ENCODE measurements around the gene SLC19A1.

SLC19A1 gene

GRCh38 chr21:45584786-45585185, 42.5 kb upstream of the SLC19A1 start:
- no peak for DNase-seq
- no peak overlapping the region for H3K4me2 ChIP-seq (ENCODE audit: low read length, poor library complexity, severe bottlenecking)
- peaks cover 5% of the 10 kb centered on the region for H3K4me1 ChIP-seq (ENCODE audit: control insufficient read depth, insufficient read depth, low read depth, low read length)
- H2BK12ac ChIP-seq (ENCODE audit: low read length in 2 of 2): no peak overlapping the region
- no peak overlapping the region for H2AK5ac ChIP-seq (ENCODE audit: low read length, severe bottlenecking)
- H3K9me3 ChIP-seq (ENCODE audit: control insufficient read depth, low read length): peaks cover 60% of the 10 kb centered on the region
- no peak overlapping the region for H2BK5ac ChIP-seq (ENCODE audit: low read depth, low read length, poor library complexity, severe bottlenecking)
- no peak overlapping the region for H3K9ac ChIP-seq (ENCODE audit: low read length)
- H2BK15ac ChIP-seq (ENCODE audit: low read depth, poor library complexity, severe bottlenecking): no peak overlapping the region
- H3K79me1 ChIP-seq (replicated peaks; ENCODE audit: low read length, poor library complexity, severe bottlenecking): no peaks in the 10 kb centered on the region
- 71% methylated on average over 3 of the region's 4 CpGs for WGBS
- no peak overlapping the region for H2BK120ac ChIP-seq (ENCODE audit: low read depth, low read length)
- no peak overlapping the region for H3K4ac ChIP-seq (ENCODE audit: low read depth in 1 of 2, low read length in 2 of 2)
- H3K23ac ChIP-seq (ENCODE audit: low read length in 2 of 2): no peak overlapping the region
- no peak overlapping the region for H3K4me3 ChIP-seq (ENCODE audit: insufficient read depth in 1 of 2, low read depth in 1 of 2, low read length in 2 of 2)
- no peaks in the 10 kb centered on the region for H3K36me3 ChIP-seq (ENCODE audit: control insufficient read depth in 1 of 2, insufficient read depth in 2 of 2, low read depth in 1 of 2, low read length in 2 of 2)
- H3K18ac ChIP-seq (ENCODE audit: low read depth in 1 of 2, low read length in 2 of 2): no peak overlapping the region
- H3K27me3 ChIP-seq (ENCODE audit: control insufficient read depth in 1 of 2, insufficient read depth in 1 of 2, low read length in 2 of 2): peaks cover 12 to 77% of the 10 kb centered on the region in 2 experiments
- H3K27ac ChIP-seq (ENCODE audit: low read length, poor library complexity, severe bottlenecking): no peak overlapping the region
- no peak overlapping the region for H4K8ac ChIP-seq (ENCODE audit: low read length)
- no peak overlapping the region for H2AFZ ChIP-seq (ENCODE audit: low read depth, low read length)
- H4K91ac ChIP-seq (ENCODE audit: low read length): no peak overlapping the region
- H3K14ac ChIP-seq (ENCODE audit: low read length in 2 of 2): no peak overlapping the region

GRCh38 chr21:45583831-45584509, 41.7 kb upstream of the SLC19A1 start:
- Histone ChIP-seq H3K4me1 (ENCODE audit: control insufficient read depth, insufficient read depth, low read depth, low read length) (peaks cover 5% of the 10 kb centered on the region), H2BK5ac (ENCODE audit: low read depth, low read length, poor library complexity, severe bottlenecking) (no peak overlapping the region), H4K8ac (ENCODE audit: low read length) (no peak overlapping the region), H3K18ac (ENCODE audit: low read depth in 1 of 2, low read length in 2 of 2) (no peak overlapping the region), H3K9me3 (ENCODE audit: control insufficient read depth, low read length) (peaks cover 59% of the 10 kb centered on the region), H3K36me3 (ENCODE audit: control insufficient read depth in 1 of 2, insufficient read depth in 2 of 2, low read depth in 1 of 2, low read length in 2 of 2) (no peaks in the 10 kb centered on the region), H4K91ac (ENCODE audit: low read length) (no peak overlapping the region), H2BK12ac (ENCODE audit: low read length in 2 of 2) (no peak overlapping the region), H3K23ac (ENCODE audit: low read length in 2 of 2) (no peak overlapping the region), H3K14ac (ENCODE audit: low read length in 2 of 2) (no peak overlapping the region), H3K4me2 (ENCODE audit: low read length, poor library complexity, severe bottlenecking) (no peak overlapping the region), H3K9ac (ENCODE audit: low read length) (no peak overlapping the region), H3K27ac (ENCODE audit: low read length, poor library complexity, severe bottlenecking) (no peak overlapping the region), H2BK15ac (ENCODE audit: low read depth, poor library complexity, severe bottlenecking) (no peak overlapping the region), H2AFZ (ENCODE audit: low read depth, low read length) (no peak overlapping the region), H3K4ac (ENCODE audit: low read depth in 1 of 2, low read length in 2 of 2) (no peak overlapping the region), H3K4me3 (ENCODE audit: insufficient read depth in 1 of 2, low read depth in 1 of 2, low read length in 2 of 2) (no peak overlapping the region), H2AK5ac (ENCODE audit: low read length, severe bottlenecking) (no peak overlapping the region), H2BK120ac (ENCODE audit: low read depth, low read length) (no peak overlapping the region), H3K27me3 (ENCODE audit: control insufficient read depth in 1 of 2, insufficient read depth in 1 of 2, low read length in 2 of 2) (peaks cover 11 to 69% of the 10 kb centered on the region in 2 experiments), H3K79me1 (replicated peaks; ENCODE audit: low read length, poor library complexity, severe bottlenecking) (no peaks in the 10 kb centered on the region)
- WGBS: 77% methylated on average over 10 of the region's 10 CpGs
- no peak for DNase-seq

- H3K36me3 ChIP-seq (ENCODE audit: control insufficient read depth in 1 of 2, insufficient read depth in 2 of 2, low read depth in 1 of 2, low read length in 2 of 2): no peaks in the 10 kb centered on the region
- no peak overlapping the region for H3K4ac ChIP-seq (ENCODE audit: low read depth in 1 of 2, low read length in 2 of 2)
- WGBS: 79% methylated on average over 5 of the region's 5 CpGs
Measured at GRCh38 chr21:45582128-45582527, 39.9 kb upstream of the SLC19A1 start.

GRCh38 chr21:45581322-45581712, 39.1 kb upstream of the SLC19A1 start:
- Histone ChIP-seq H3K9me3 (ENCODE audit: control insufficient read depth, low read length) (peaks cover 35% of the 10 kb centered on the region), H3K4me1 (ENCODE audit: control insufficient read depth, insufficient read depth, low read depth, low read length) (peaks cover 6% of the 10 kb centered on the region), H2BK5ac (ENCODE audit: low read depth, low read length, poor library complexity, severe bottlenecking) (no peak overlapping the region), H4K8ac (ENCODE audit: low read length) (no peak overlapping the region), H3K18ac (ENCODE audit: low read depth in 1 of 2, low read length in 2 of 2) (no peak overlapping the region), H3K79me1 (replicated peaks; ENCODE audit: low read length, poor library complexity, severe bottlenecking) (no peaks in the 10 kb centered on the region), H2AFZ (ENCODE audit: low read depth, low read length) (no peak overlapping the region), H3K23ac (ENCODE audit: low read length in 2 of 2) (no peak overlapping the region), H3K27ac (ENCODE audit: low read length, poor library complexity, severe bottlenecking) (no peak overlapping the region), H2BK15ac (ENCODE audit: low read depth, poor library complexity, severe bottlenecking) (no peak overlapping the region), H2BK12ac (ENCODE audit: low read length in 2 of 2) (no peak overlapping the region), H2AK5ac (ENCODE audit: low read length, severe bottlenecking) (no peak overlapping the region), H3K9ac (ENCODE audit: low read length) (no peak overlapping the region), H2BK120ac (ENCODE audit: low read depth, low read length) (no peak overlapping the region), H3K4ac (ENCODE audit: low read depth in 1 of 2, low read length in 2 of 2) (no peak overlapping the region), H3K4me2 (ENCODE audit: low read length, poor library complexity, severe bottlenecking) (no peak overlapping the region), H4K91ac (ENCODE audit: low read length) (no peak overlapping the region), H3K36me3 (ENCODE audit: control insufficient read depth in 1 of 2, insufficient read depth in 2 of 2, low read depth in 1 of 2, low read length in 2 of 2) (no peaks in the 10 kb centered on the region), H3K27me3 (ENCODE audit: control insufficient read depth in 1 of 2, insufficient read depth in 1 of 2, low read length in 2 of 2) (peaks cover 4 to 65% of the 10 kb centered on the region in 2 experiments), H3K14ac (ENCODE audit: low read length in 2 of 2) (no peak overlapping the region), H3K4me3 (ENCODE audit: insufficient read depth in 1 of 2, low read depth in 1 of 2, low read length in 2 of 2) (no peak overlapping the region)
- 95% methylated on average over 13 of the region's 13 CpGs for WGBS
- DNase-seq: no peak

More at GRCh38 chr21:45582128-45582527, 39.9 kb upstream of the SLC19A1 start:
- Histone ChIP-seq H3K23ac (ENCODE audit: low read length in 2 of 2) (no peak overlapping the region), H3K4me2 (ENCODE audit: low read length, poor library complexity, severe bottlenecking) (no peak overlapping the region), H2BK5ac (ENCODE audit: low read depth, low read length, poor library complexity, severe bottlenecking) (no peak overlapping the region), H2BK120ac (ENCODE audit: low read depth, low read length) (no peak overlapping the region), H2AFZ (ENCODE audit: low read depth, low read length) (no peak overlapping the region), H3K27me3 (ENCODE audit: control insufficient read depth in 1 of 2, insufficient read depth in 1 of 2, low read length in 2 of 2) (peaks cover 4 to 64% of the 10 kb centered on the region in 2 experiments), H3K9ac (ENCODE audit: low read length) (no peak overlapping the region), H2BK12ac (ENCODE audit: low read length in 2 of 2) (no peak overlapping the region), H3K9me3 (ENCODE audit: control insufficient read depth, low read length) (peaks cover 43% of the 10 kb centered on the region), H4K91ac (ENCODE audit: low read length) (no peak overlapping the region), H3K4me3 (ENCODE audit: insufficient read depth in 1 of 2, low read depth in 1 of 2, low read length in 2 of 2) (no peak overlapping the region), H3K18ac (ENCODE audit: low read depth in 1 of 2, low read length in 2 of 2) (no peak overlapping the region), H2AK5ac (ENCODE audit: low read length, severe bottlenecking) (no peak overlapping the region), H3K4me1 (ENCODE audit: control insufficient read depth, insufficient read depth, low read depth, low read length) (peaks cover 6% of the 10 kb centered on the region), H3K27ac (ENCODE audit: low read length, poor library complexity, severe bottlenecking) (no peak overlapping the region), H4K8ac (ENCODE audit: low read length) (no peak overlapping the region), H3K14ac (ENCODE audit: low read length in 2 of 2) (no peak overlapping the region), H2BK15ac (ENCODE audit: low read depth, poor library complexity, severe bottlenecking) (no peak overlapping the region), H3K79me1 (replicated peaks; ENCODE audit: low read length, poor library complexity, severe bottlenecking) (no peaks in the 10 kb centered on the region)
- no peak for DNase-seq

All from mesenchymal stem cell (in vitro differentiated cells and primary cell).